Endodermal cell (in vitro differentiated cells): ENCODE results near the gene CENPF. TPM values are rescaled to one million over a fixed set of nuclear protein-coding genes. Genes with fewer than 3 reads are reported as not detected.

Experiments
- DNase-seq: peaks from one replicate; pipeline ENCODE4 v3.0.0-alpha.2; 2017
- H3K27ac ChIP-seq: 2 replicates; pipeline ENCODE4 v1.5.1; 2013; ENCODE audit warnings: mild to moderate bottlenecking, low read depth, low read length, moderate library complexity
- H3K27me3 ChIP-seq: 2 replicates; pipeline ENCODE4 v1.6.1; 2013; ENCODE audit warnings: mild to moderate bottlenecking, low read length, moderate library complexity; ENCODE audit not compliant: insufficient read depth, control insufficient read depth, poor library complexity, severe bottlenecking
- H3K36me3 ChIP-seq: 2 replicates; pipeline ENCODE4 v1.7.0; 2013; ENCODE audit warnings: mild to moderate bottlenecking, low read length, moderate library complexity; ENCODE audit not compliant: control insufficient read depth, insufficient read depth
- H3K4me1 ChIP-seq: one replicate; pipeline ENCODE4 v1.7.0; 2013; ENCODE audit warnings: low read length; ENCODE audit not compliant: control insufficient read depth, insufficient read depth
- H3K4me3 ChIP-seq: 2 replicates; pipeline ENCODE4 v1.5.1; 2013; ENCODE audit warnings: mild to moderate bottlenecking, low read length, moderate library complexity
- H3K9ac ChIP-seq: 2 replicates; pipeline ENCODE4 v1.6.1; 2013; ENCODE audit warnings: mild to moderate bottlenecking, low read length, moderate library complexity; ENCODE audit not compliant: poor library complexity, severe bottlenecking; ENCODE audit errors: extremely low read depth
- H3K9me3 ChIP-seq: 2 replicates; pipeline ENCODE4 v1.6.1; 2013; ENCODE audit warnings: mild to moderate bottlenecking, low read length, moderate library complexity; ENCODE audit not compliant: control insufficient read depth
- H3K27ac Mint-ChIP-seq: 2 replicates; pipeline ENCODE4 v1.8.0; 2020; ENCODE audit warnings: mixed read lengths
- H3K27me3 Mint-ChIP-seq: 2 replicates; pipeline ENCODE4 v1.8.0; 2021; ENCODE audit warnings: mild to moderate bottlenecking, mixed read lengths; ENCODE audit not compliant: insufficient read depth
- H3K36me3 Mint-ChIP-seq: 2 replicates; pipeline ENCODE4 v1.8.0; 2020; ENCODE audit warnings: low read depth, mixed read lengths
- H3K4me1 Mint-ChIP-seq: 2 replicates; pipeline ENCODE4 v1.8.0; 2020; ENCODE audit warnings: mixed read lengths
- H3K4me3 Mint-ChIP-seq: 2 replicates; pipeline ENCODE4 v1.8.0; 2020; ENCODE audit warnings: mild to moderate bottlenecking, moderate library complexity, mixed read lengths
- H3K9me3 Mint-ChIP-seq: 2 replicates; pipeline ENCODE4 v1.8.0; 2020; ENCODE audit warnings: mild to moderate bottlenecking, mixed read lengths
- CTCF ChIP-seq: fragments of 200-600 bp; sonication (generic); conservative IDR thresholded peaks from 2 replicates; pipeline ENCODE4 v1.5.0; 2021; ENCODE audit warnings: antibody characterized with exemption, mild to moderate bottlenecking
- WGBS, 2 experiments: methylation state at CpG; one replicate each; pipeline versions ENCODE4 v1.1.5 to v1.1.7; 2013; ENCODE audit warnings: missing lambda C conversion rate in 2 of 2, mixed read lengths in 1 of 2; ENCODE audit not compliant: insufficient coverage in 1 of 2, insufficient read length in 1 of 2; 5-methylcytosine and 5-hydroxymethylcytosine counted together
- total RNA-seq, 2 donors: library from RNA; stranded (reverse); fragmentation: NEBNext Ultra II Directional in 1 of 2; extraction: Animal tissue kit (Norgen Biotek cat#: 25700) in 1 of 2; gene quantifications; 2 replicates in 1 of 2; 3 replicates in 1 of 2; pipeline ENCODE4 v1.2.1, GENCODE V29; 2021

CENPF gene
- total RNA-seq, 2 donors from 2014 or later, result 77.2 to 87.2 TPM

DNA sequence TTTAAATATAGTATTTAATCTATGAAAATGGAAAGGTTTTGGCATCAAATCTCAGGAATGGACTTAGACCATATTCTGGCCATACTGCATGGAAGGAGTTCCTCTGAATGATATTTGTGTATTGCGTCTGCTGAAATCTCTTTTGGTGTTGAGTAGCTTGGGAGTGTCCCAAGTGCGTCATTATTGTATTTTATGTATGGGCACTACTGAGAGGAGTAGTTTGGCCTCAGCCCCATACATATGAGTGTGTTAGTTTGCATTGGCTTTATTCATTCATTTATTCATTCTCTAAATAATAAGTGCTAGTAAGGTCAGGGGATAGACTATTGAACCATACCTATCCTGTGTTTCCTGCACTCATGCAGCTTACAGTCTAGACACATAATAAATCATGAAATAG is 46.6 kb downstream of the CENPF start:
- no peak overlapping the region for H3K9ac ChIP-seq
- no peaks in the 10 kb centered on the region for H3K9me3 ChIP-seq
- no peak for DNase-seq
- peaks cover 7% of the 10 kb centered on the region for H3K4me1 Mint-ChIP-seq
- no peak overlapping the region for H3K4me3 Mint-ChIP-seq
- H3K27ac ChIP-seq, result no peak overlapping the region
- H3K27ac Mint-ChIP-seq, result no peak overlapping the region
- H3K27me3 Mint-ChIP-seq, result no peaks in the 10 kb centered on the region
- peaks cover 76% of the 10 kb centered on the region for H3K36me3 Mint-ChIP-seq
- WGBS, 2 experiments, result 94 to 100% methylated on average over 1 to 2 of the region's 2 CpGs
- peaks cover 85% of the 10 kb centered on the region for H3K36me3 ChIP-seq
- no peaks in the 10 kb centered on the region for H3K9me3 Mint-ChIP-seq
- no peaks in the 10 kb centered on the region for H3K27me3 ChIP-seq
- H3K4me1 ChIP-seq, result no peaks in the 10 kb centered on the region
- no peak for TF ChIP-seq CTCF
- no peak overlapping the region for H3K4me3 ChIP-seq

GRCh38 chr1:214650664-214651063 is 47.7 kb downstream of the CENPF start:
- H3K4me1 ChIP-seq, result no peaks in the 10 kb centered on the region
- H3K27me3 Mint-ChIP-seq, result no peaks in the 10 kb centered on the region

DNA sequence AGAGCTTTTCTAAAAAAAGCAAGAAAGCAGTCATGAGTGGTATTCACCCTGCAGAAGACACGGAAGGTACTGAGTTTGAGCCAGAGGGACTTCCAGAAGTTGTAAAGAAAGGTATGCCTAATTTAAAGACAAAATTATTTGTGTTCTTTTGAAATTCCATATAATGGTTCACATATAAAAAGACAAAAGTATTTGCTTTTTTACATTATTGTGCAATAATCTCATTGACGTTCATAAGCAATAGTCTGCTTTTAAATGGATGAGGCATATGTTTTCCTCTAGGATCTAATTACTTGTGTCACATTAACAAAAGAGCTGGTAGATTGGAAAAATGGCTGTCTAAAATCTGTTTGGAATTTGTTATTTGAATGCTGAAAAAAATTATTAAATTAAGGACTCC is 54.3 kb downstream of the CENPF start:
- no peak for TF ChIP-seq CTCF
- Histone ChIP-seq H3K27ac (no peak overlapping the region), H3K4me1 (no peaks in the 10 kb centered on the region), H3K36me3 (peaks cover 95% of the 10 kb centered on the region), H3K27me3 (no peaks in the 10 kb centered on the region), H3K9ac (no peak overlapping the region), H3K9me3 (no peaks in the 10 kb centered on the region), H3K4me3 (no peak overlapping the region)
- no peaks in the 10 kb centered on the region for H3K9me3 Mint-ChIP-seq
- peaks cover 66% of the 10 kb centered on the region for H3K36me3 Mint-ChIP-seq
- WGBS, 2 experiments, result 97 to 100% methylated on average over 1 to 2 of the region's 2 CpGs
- no peaks in the 10 kb centered on the region for H3K4me1 Mint-ChIP-seq
- no peaks in the 10 kb centered on the region for H3K27me3 Mint-ChIP-seq
- no peak overlapping the region for H3K27ac Mint-ChIP-seq
- H3K4me3 Mint-ChIP-seq, result no peak overlapping the region
- no peak for DNase-seq

More at GRCh38 chr1:214650664-214651063, 47.7 kb downstream of the CENPF start:
- no peaks in the 10 kb centered on the region for H3K27me3 ChIP-seq
- DNase-seq, result no peak
- H3K27ac ChIP-seq, result no peak overlapping the region
- Mint-ChIP-seq H3K27ac (no peak overlapping the region), H3K4me3 (no peak overlapping the region), H3K9me3 (no peaks in the 10 kb centered on the region), H3K4me1 (peaks cover 7% of the 10 kb centered on the region), H3K36me3 (peaks cover 75% of the 10 kb centered on the region)
- 93 to 95% methylated on average over 2 to 4 of the region's 4 CpGs for WGBS, 2 experiments
- no peak for TF ChIP-seq CTCF
- H3K9ac ChIP-seq, result no peak overlapping the region
- H3K4me3 ChIP-seq, result no peak overlapping the region
- peaks cover 85% of the 10 kb centered on the region for H3K36me3 ChIP-seq
- H3K9me3 ChIP-seq, result no peaks in the 10 kb centered on the region
